HL-60 (cell line): ENCODE data around the gene NLRX1.

Source experiments
- CTCF ChIP-seq: IDR thresholded peaks from one replicate; pipeline ENCODE4 v1.5.1; 2011; ENCODE audit warnings: low read length, control low read depth, inconsistent platforms; ENCODE audit not compliant: insufficient read depth
- GABPA ChIP-seq: IDR thresholded peaks from 2 replicates; pipeline ENCODE4 v1.6.1; 2012; ENCODE audit warnings: low read depth
- POLR2AphosphoS5 ChIP-seq: IDR thresholded peaks from 2 replicates; pipeline ENCODE4 v1.6.1; 2012; ENCODE audit warnings: low read depth
- REST ChIP-seq: IDR thresholded peaks from 2 replicates; pipeline ENCODE4 v1.6.1; 2012; ENCODE audit warnings: low read depth; ENCODE audit not compliant: insufficient replicate concordance

GRCh38 chr11:119222308-119222707 is 53.8 kb downstream of the NLRX1 start:
- TF ChIP-seq REST, result no peak
- TF ChIP-seq CTCF, result no peak
- TF ChIP-seq POLR2AphosphoS5, result no peak
- no peak for TF ChIP-seq GABPA
